ENCODE measurements around the gene C10orf105.

C10orf105 gene

GRCh38 chr10:71675295-71675970 is 44.1 kb downstream of the C10orf105 start:
- no peak for DNase-seq

DNA sequence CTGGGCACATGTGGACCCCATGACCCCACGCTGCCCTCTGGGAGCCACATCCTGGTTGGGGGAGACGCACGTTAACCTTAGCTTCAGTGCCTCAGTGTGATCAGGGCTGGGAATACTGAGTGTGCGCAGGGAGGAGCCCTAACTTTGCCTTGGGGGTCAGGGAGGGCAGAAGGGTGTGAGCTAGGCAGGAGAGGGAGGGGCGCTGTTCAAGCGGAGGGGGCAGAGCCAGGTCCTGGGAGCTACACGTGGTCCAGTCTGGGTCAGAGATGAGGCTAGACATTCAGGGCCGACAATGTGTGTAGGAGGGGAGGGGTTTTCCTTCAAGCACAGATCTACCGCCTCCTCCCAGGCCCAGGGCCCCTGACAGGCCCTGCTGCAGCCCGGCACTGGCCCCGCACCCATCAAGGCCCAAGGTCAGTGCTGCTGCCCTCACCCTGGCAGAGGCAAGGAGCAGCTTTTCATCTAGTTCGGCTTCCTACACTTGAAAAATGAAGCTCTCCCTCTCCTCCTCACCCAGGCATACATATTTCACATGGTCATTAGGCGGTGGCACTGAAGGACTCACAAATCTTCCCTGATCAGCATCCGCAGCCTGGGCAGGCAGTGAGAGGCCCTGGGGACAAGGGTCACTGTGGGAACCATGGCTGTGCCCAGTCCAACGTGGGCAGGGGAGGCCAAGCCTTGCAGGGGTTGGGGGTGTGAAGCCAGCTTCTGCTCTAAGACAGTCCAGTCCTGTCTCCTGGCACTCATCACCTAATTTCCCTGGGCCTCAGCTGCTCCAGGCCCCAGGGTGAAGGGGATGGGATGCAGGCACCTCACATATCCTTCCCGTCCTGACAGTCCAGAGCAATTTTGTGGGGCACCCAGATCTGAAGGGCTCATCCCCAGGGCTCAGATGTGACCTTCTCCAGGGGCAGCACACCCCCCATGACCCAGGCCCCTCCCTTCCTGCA is 47.3 kb downstream of the C10orf105 start:
- no peak for DNase-seq

DNA sequence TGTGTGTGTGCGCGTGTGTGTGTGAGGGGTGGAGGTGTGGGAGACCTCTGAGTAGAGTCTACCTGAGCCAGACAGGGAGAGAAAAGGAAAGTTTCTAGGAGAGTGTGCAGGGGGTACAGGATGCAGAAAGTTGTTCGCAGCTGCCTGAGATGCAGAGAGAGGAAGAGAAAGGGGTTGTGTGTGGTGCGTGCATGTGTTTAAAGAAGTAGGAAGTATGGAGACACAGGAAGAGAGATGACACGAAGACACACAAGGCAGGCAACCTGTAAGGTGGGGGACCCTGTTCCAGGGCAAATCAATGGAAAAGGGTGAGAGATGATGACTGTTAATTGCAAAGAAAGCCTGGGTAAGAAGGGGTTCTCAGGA is 52.2 kb downstream of the C10orf105 start:
- DNase-seq, result no peak

DNA sequence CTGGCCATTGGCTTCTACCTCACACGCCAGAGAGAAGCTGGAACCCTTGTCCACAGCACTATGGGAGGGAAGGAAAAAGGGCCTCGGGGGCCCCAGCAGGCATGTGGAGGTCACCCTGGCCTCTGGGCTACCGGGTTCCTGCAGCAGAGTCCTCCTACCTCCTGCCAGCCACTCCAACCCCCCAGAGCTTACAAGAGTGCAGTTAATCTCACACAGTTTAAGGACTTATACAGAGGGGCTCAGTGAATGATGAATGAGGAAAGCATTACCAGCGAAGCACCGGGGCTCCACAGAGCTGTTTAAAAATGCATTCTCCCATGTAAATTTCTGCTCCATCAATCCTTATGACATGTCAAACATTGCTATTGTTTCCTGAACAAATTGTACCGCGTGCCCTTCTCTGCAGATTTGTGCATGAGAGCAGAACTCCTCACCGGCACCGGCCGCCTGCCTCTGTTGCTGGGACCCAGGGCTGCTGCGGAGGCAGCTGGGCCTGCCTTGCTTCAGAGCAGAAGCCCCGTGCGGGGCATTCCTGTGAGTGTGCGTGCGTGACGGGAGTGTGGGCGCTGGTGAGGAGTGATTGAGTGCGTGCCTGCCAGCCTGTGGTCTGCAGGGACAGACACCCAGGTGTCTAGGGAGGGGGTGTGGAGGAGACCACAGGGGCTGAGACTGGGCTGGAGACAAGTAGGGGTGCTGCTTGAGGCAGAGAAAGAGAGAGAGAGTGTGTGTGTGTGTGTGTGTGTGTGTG is 52.8 kb downstream of the C10orf105 start:
- no peak for DNase-seq

- peak in 1 of 14 donors; percentile 66 for DNase-seq
Measured at GRCh38 chr10:71665456-71665855, 54.1 kb downstream of the C10orf105 start.

DNA sequence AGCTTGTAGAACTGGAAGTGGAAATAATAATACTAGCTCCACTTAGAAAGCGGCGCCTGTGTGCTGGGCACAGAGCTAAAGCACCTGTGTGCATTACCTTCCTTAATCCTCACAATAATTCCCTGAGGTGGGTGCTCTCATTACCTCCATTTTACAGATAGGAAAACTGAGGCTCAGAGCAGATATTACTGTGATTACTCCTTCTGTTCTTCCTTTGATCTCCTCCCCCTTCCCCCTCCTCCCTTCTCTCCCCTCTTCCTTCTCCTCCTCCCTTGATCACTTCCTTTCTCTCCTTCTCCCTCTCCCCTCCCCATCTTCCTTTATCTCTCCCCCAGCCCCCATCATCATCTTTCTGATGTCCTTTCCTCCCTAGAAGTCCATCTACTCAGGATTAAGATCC is 55.0 kb downstream of the C10orf105 start:
- DNase-seq, result no peak

DNA sequence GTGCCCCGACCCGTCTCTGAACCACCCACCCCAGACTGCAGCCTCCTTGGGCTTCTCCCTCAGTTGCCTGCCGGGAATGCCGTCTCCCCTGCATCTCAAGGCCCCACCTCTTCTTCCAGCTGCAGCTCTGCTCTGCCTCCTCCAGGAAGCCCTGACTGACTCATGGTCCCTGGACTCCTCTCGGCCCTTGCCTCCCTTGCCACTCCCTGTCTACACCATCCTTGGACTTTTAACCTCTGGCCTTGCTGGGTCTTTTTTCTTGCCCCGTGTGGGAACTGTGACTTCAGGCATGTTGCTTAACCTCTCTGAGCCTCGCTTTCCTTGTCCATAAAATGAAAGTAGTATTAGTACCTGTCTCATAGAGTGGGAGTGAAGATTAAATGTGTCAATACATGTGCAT is 56.3 kb downstream of the C10orf105 start:
- no peak for DNase-seq

DNA sequence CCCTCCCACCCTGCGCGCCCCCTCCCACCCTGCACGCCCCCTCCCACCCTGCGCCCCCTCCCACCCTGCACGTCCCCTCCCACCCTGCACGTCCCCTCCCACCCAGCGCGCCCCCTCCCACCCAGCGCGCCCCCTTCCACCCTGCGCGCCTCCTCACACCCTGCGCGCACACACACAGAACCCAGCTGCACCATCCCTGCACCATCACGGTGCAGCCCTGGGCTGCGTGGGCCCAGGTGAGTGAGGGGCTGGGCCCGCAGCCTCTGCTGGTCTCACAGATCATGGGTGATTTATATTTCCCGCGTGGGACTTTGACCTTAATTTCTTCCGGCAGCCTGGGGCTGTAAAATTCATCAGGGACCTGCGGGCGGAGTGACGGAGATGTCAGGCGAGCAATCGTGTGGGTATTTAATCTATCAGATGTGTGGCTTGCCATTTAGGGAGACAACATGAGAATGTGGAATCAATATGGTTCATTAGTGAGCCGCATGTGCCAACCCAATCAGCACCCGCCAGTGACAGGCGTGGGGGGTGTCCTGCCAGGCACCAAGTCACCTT is 57.7 kb downstream of the C10orf105 start:
- no peak for DNase-seq
